ENCODE data around the gene TFDP1.

DNA sequence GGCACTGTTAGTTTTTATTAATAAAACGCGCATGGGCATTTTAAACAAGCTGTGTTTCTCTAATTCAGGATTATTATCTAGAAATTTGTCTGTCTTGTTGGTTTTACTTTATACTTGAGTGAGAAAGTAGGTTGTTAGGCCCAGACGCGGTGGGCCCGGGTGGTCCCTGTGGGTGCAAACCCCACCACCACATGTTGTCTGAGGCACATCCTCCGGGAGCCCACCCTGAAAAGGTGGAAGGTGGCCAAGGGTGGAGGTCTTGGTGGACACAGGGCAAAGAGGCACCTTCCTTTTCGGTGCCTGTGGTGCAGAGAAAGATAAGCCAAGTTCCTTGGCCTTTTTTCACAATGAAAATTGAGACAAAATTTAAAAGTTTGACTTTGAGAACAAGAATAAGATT lies 56.9 kb downstream of the TFDP1 start:
- TF ChIP-seq, protein P1, sequence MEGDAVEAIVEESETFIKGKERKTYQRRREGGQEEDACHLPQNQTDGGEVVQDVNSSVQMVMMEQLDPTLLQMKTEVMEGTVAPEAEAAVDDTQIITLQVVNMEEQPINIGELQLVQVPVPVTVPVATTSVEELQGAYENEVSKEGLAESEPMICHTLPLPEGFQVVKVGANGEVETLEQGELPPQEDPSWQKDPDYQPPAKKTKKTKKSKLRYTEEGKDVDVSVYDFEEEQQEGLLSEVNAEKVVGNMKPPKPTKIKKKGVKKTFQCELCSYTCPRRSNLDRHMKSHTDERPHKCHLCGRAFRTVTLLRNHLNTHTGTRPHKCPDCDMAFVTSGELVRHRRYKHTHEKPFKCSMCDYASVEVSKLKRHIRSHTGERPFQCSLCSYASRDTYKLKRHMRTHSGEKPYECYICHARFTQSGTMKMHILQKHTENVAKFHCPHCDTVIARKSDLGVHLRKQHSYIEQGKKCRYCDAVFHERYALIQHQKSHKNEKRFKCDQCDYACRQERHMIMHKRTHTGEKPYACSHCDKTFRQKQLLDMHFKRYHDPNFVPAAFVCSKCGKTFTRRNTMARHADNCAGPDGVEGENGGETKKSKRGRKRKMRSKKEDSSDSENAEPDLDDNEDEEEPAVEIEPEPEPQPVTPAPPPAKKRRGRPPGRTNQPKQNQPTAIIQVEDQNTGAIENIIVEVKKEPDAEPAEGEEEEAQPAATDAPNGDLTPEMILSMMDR (IDR thresholded peaks at IDR 0.05; ENCODE audit: borderline replicate concordance, extremely low read depth, low read length, poor library complexity, severe bottlenecking), result no peak
- TF ChIP-seq EZH2 (IDR thresholded peaks at IDR 0.05; ENCODE audit: borderline replicate concordance, low read depth, low read length, severe bottlenecking), result no peak
